Caco-2 (cell line): ENCODE measurements around the gene CTXN3. TPM values are rescaled to one million over a fixed set of nuclear protein-coding genes. Genes with fewer than 3 reads are reported as not detected.

Source experiments
- BruUV-seq: library from RNA; stranded (reverse); fragments of 400-500 nt; replicated peaks from 2 replicates; lab custom pipeline; 2021; lab: Mats Ljungman, UMichigan
- CTCF ChIA-PET: fragments of 300-600 bp; sonication (Branson Sonifier 250); formaldehyde crosslinking; loops from one replicate; lab custom pipeline; 2022; ENCODE audit warnings: antibody characterized with exemption; lab: Charles Lee
- POLR2A ChIA-PET: fragments of 300-600 bp; sonication (Branson Sonifier 250); formaldehyde crosslinking; loops from one replicate; lab custom pipeline; 2022; ENCODE audit warnings: antibody characterized with exemption; lab: Charles Lee
- DNase-seq, 2 experiments: peaks; one replicate each; pipeline versions ENCODE4 v3.0.0 to v3.0.0-alpha.2; 2020 to 2022
- H3K27me3 ChIP-seq: replicated peaks from 2 replicates; pipeline ENCODE4 v1.6.0; 2011; ENCODE audit warnings: low read length; ENCODE audit not compliant: control insufficient read depth, insufficient read depth
- H3K36me3 ChIP-seq: 2 replicates; pipeline ENCODE4 v1.5.1; 2011; ENCODE audit warnings: low read length; ENCODE audit not compliant: control insufficient read depth, insufficient read depth
- H3K4me1 ChIP-seq: fragments of 250-450 bp; sonication (Bioruptor Pico); 2 replicates; pipeline ENCODE4 v1.5.1; 2020; ENCODE audit warnings: mild to moderate bottlenecking
- H3K4me3 ChIP-seq: 2 replicates; pipeline ENCODE4 v1.5.1; 2011; ENCODE audit warnings: low read depth, mild to moderate bottlenecking, control low read depth, low read length
- H3K9me3 ChIP-seq: fragments of 250-450 bp; sonication (Bioruptor Pico); 2 replicates; pipeline ENCODE4 v1.5.1; 2020; ENCODE audit warnings: mild to moderate bottlenecking, moderate library complexity
- H3K27ac Mint-ChIP-seq: one replicate; pipeline ENCODE4 v1.8.0; 2022; ENCODE audit warnings: mixed read lengths; ENCODE audit not compliant: unreplicated experiment
- H3K27me3 Mint-ChIP-seq: one replicate; pipeline ENCODE4 v1.8.0; 2022; ENCODE audit warnings: mixed read lengths; ENCODE audit not compliant: insufficient read depth, unreplicated experiment
- H3K36me3 Mint-ChIP-seq: one replicate; pipeline ENCODE4 v1.8.0; 2022; ENCODE audit warnings: mild to moderate bottlenecking, mixed read lengths; ENCODE audit not compliant: insufficient read depth, unreplicated experiment
- H3K4me1 Mint-ChIP-seq: one replicate; pipeline ENCODE4 v1.8.0; 2022; ENCODE audit warnings: low read depth, mixed read lengths; ENCODE audit not compliant: unreplicated experiment
- H3K4me3 Mint-ChIP-seq: one replicate; pipeline ENCODE4 v1.8.0; 2022; ENCODE audit warnings: mild to moderate bottlenecking, moderate library complexity, mixed read lengths; ENCODE audit not compliant: unreplicated experiment
- H3K9me3 Mint-ChIP-seq: one replicate; pipeline ENCODE4 v1.8.0; 2022; ENCODE audit warnings: mixed read lengths; ENCODE audit not compliant: unreplicated experiment
- intact Hi-C: fragments of 100-400 bp; cut with micrococcal nuclease; formaldehyde crosslinking; loops from one replicate; pipeline ENCODE4 v1.10.0; 2022; ENCODE audit not compliant: unreplicated experiment
- total RNA-seq: library from RNA; stranded (reverse); gene quantifications from 2 replicates; pipeline ENCODE4 v1.2.3, GENCODE V29; 2022
- TF ChIP-seq, protein P1 (sequence below), 2 experiments: fragments of 200-600 bp in 1 of 2; IDR thresholded peaks; 1 replicate in 1 of 2; 2 replicates in 1 of 2; pipeline versions ENCODE4 v1.5.1 to v1.8.0; 2011 to 2022; ENCODE audit warnings: antibody characterized with exemption in 1 of 2, control low read depth in 1 of 2, inconsistent platforms in 1 of 2, low read depth in 1 of 2, low read length in 1 of 2, mild to moderate bottlenecking in 1 of 2, moderate library complexity in 1 of 2; ENCODE audit not compliant: insufficient read depth in 1 of 2, severe bottlenecking in 1 of 2, unreplicated experiment in 1 of 2

CTXN3 gene
- total RNA-seq, 1 experiment from 2014 or later, result not detected

DNA sequence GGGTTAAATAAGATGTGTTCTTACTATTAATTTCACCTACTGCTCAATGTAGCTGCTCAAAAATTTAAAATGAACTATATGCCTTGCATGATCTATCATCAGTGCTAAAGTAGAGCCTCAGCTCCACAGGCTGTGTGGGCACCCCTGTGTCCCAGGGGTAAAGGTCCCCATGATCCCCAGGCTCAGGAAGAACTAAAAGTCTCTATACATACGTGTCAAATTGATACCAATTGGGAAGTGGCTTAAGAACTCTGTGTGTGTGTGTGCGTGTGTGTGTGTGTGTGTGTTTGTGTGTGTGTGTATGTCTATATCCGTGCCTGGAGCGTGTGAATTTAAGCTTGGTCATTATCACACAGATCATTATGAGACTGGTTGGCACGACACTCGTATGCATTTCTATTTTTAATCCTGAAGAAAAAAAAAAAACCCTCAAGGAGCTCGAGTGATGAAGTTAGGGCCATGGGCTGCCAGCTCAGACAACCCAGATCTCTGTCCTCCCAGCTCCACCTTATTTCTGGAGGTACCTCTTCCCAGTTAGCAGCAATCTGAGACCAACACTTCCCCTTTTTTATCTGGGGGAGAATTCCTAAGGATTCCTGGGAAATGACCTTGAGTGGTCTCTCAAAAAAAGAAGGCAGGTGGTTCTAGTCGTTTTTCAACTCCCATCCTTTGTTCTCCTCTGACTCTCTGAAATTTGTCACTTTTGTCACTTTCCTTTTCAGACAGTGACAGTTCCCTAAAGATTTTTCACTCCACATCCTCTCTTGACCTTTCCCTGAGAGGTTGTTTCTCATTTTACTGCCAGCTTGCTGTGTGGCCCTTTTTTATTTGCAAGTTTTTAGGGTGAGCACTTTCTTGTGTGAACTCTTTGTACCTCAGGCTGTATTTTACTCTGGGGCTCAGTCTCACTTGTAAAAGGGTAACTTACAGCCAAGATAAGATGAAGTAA, 45.7 kb upstream of the CTXN3 start:
- Mint-ChIP-seq H3K27me3 (no peaks in the 10 kb centered on the region), H3K27ac (no peak overlapping the region), H3K36me3 (no peaks in the 10 kb centered on the region), H3K9me3 (peaks cover 2% of the 10 kb centered on the region), H3K4me1 (no peaks in the 10 kb centered on the region), H3K4me3 (no peak overlapping the region)
- H3K36me3 ChIP-seq, result no peaks in the 10 kb centered on the region
- intact Hi-C loops, result no loop called here
- ChIA-PET POLR2A (no interaction called here), CTCF (interaction anchor here (0.6 kb wide), 1 partner anchor 142 kb away, joined by 4 read pairs; no protein-coding TSS in a partner anchor)
- H3K27me3 ChIP-seq, result no peaks in the 10 kb centered on the region
- TF ChIP-seq, protein P1, sequence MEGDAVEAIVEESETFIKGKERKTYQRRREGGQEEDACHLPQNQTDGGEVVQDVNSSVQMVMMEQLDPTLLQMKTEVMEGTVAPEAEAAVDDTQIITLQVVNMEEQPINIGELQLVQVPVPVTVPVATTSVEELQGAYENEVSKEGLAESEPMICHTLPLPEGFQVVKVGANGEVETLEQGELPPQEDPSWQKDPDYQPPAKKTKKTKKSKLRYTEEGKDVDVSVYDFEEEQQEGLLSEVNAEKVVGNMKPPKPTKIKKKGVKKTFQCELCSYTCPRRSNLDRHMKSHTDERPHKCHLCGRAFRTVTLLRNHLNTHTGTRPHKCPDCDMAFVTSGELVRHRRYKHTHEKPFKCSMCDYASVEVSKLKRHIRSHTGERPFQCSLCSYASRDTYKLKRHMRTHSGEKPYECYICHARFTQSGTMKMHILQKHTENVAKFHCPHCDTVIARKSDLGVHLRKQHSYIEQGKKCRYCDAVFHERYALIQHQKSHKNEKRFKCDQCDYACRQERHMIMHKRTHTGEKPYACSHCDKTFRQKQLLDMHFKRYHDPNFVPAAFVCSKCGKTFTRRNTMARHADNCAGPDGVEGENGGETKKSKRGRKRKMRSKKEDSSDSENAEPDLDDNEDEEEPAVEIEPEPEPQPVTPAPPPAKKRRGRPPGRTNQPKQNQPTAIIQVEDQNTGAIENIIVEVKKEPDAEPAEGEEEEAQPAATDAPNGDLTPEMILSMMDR (IDR thresholded peaks at IDR 0.05; ENCODE audit: insufficient read depth in 1 of 2, low read depth in 1 of 2, low read length in 1 of 2, severe bottlenecking in 1 of 2, unreplicated experiment in 1 of 2), result no peak
- no peaks in the 10 kb centered on the region for H3K4me1 ChIP-seq
- no peak for DNase-seq
- no TSS peak for BruUV-seq
- H3K4me3 ChIP-seq, result no peak overlapping the region
- H3K9me3 ChIP-seq, result no peaks in the 10 kb centered on the region

DNA sequence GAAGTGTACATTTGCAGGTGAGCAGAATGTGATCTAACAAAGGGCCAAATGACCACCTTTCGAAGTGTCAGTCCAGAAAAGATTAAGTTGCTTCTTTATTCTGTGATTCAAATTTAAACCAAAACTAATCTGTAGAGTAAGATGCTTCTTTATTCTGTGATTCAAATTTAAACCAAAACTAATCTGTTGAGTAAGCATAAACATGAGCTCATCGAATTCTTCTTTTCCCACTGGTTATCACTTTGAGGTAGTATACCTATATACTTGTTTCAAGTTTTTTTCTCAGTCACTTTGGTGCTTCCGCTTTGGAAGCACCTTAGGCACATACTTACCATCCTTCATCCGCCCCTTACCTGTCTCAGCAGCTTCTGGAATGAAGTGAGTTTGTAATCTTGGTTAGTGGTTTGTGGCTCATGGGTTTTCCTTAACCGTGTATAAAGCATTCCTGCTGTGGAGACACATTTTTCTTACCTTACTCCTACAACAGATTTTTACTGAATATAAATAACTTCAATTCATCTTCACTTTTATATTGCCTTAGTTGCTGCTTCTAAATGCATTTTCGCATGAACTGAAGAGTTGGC, 40.7 kb upstream of the CTXN3 start:
- H3K4me1 Mint-ChIP-seq, result no peaks in the 10 kb centered on the region
- H3K4me1 ChIP-seq, result 0 out of 2 replicates have a peak, but pooled peaks cover 4% of the 10 kb centered on the region
- H3K36me3 Mint-ChIP-seq, result no peaks in the 10 kb centered on the region
- DNase-seq, result no peak
- POLR2A ChIA-PET, result interaction anchor here (0.6 kb wide), 1 partner anchor 47 kb away, joined by 4 read pairs; no protein-coding TSS in a partner anchor
- no peak overlapping the region for H3K4me3 Mint-ChIP-seq
- CTCF ChIA-PET, result no interaction called here
- intact Hi-C loops, result no loop called here
- H3K27me3 Mint-ChIP-seq, result no peaks in the 10 kb centered on the region
- BruUV-seq, result no TSS peak
- H3K9me3 ChIP-seq, result no peaks in the 10 kb centered on the region
- no peaks in the 10 kb centered on the region for H3K27me3 ChIP-seq
- no peaks in the 10 kb centered on the region for H3K36me3 ChIP-seq
- TF ChIP-seq, protein P1 (IDR thresholded peaks at IDR 0.05; ENCODE audit: insufficient read depth in 1 of 2, low read depth in 1 of 2, low read length in 1 of 2, severe bottlenecking in 1 of 2, unreplicated experiment in 1 of 2), result no peak
- H3K4me3 ChIP-seq, result no peak overlapping the region
- H3K9me3 Mint-ChIP-seq, result no peaks in the 10 kb centered on the region
- no peak overlapping the region for H3K27ac Mint-ChIP-seq

DNA sequence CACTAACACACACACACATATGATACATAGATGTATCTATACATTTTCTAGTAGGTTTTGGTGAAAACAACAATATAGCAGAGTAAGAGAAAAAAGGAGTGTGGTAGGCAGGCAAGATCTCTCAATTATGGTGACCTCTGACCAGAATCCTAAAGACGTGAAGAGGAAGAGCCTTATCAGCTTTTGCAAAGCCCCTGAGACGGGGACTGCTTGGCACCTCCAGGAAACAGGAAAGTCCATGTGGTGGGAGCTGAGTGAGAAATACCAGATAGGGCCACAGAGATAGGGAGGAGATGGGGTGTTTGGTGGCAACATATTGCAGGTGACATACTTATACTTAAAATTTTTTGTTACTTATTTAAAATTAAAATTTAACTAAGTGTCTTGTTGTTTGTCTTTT, 39.9 kb upstream of the CTXN3 start:
- Histone ChIP-seq H3K4me3 (no peak overlapping the region), H3K4me1 (0 out of 2 replicates have a peak, but pooled peaks cover 4% of the 10 kb centered on the region), H3K27me3 (no peaks in the 10 kb centered on the region), H3K36me3 (no peaks in the 10 kb centered on the region), H3K9me3 (no peaks in the 10 kb centered on the region)
- no peaks in the 10 kb centered on the region for H3K36me3 Mint-ChIP-seq
- TF ChIP-seq, protein P1 (IDR thresholded peaks at IDR 0.05; ENCODE audit: insufficient read depth in 1 of 2, low read depth in 1 of 2, low read length in 1 of 2, severe bottlenecking in 1 of 2, unreplicated experiment in 1 of 2), result no peak
- H3K27ac Mint-ChIP-seq, result no peak overlapping the region
- no TSS peak for BruUV-seq
- H3K9me3 Mint-ChIP-seq, result no peaks in the 10 kb centered on the region
- ChIA-PET POLR2A (no interaction called here), CTCF (no interaction called here)
- no peak overlapping the region for H3K4me3 Mint-ChIP-seq
- intact Hi-C loops, result no loop called here
- no peaks in the 10 kb centered on the region for H3K4me1 Mint-ChIP-seq
- no peaks in the 10 kb centered on the region for H3K27me3 Mint-ChIP-seq
- DNase-seq, result no peak
